Stimulated activated CD4-positive, alpha-beta T cell treated with anti-CD3 and anti-CD28 coated beads, Interleukin-1b, Interleukin-23, amount 100 ng/mL, for 4 hours (primary cell): ENCODE results near the gene DCTPP1.
A peak's percentile ranks its signal among the peaks of the same experiment; 100 is the strongest.
"Not testable (repeated sequence)": the region's sequence is repeated elsewhere in the genome, so short reads cannot be mapped to it uniquely, and the experiment has no call there.

Source experiments
- DNase-seq, 2 donors: peaks; one replicate each; pipeline ENCODE4 v3.0.0-alpha.2; 2020; ENCODE audit warnings: low read depth in 2 of 2

Gene DCTPP1

GRCh38 chr16:30414159-30414558, 15.7 kb downstream of the DCTPP1 start:
- DNase-seq = no peak

- DNase-seq = no peak
Observed at GRCh38 chr16:30413112-30413806, 16.6 kb downstream of the DCTPP1 start.

- DNase-seq = peak; percentile 90 to 96
Observed at GRCh38 chr16:30409125-30410060, 20.4 kb downstream of the DCTPP1 start.

DNA sequence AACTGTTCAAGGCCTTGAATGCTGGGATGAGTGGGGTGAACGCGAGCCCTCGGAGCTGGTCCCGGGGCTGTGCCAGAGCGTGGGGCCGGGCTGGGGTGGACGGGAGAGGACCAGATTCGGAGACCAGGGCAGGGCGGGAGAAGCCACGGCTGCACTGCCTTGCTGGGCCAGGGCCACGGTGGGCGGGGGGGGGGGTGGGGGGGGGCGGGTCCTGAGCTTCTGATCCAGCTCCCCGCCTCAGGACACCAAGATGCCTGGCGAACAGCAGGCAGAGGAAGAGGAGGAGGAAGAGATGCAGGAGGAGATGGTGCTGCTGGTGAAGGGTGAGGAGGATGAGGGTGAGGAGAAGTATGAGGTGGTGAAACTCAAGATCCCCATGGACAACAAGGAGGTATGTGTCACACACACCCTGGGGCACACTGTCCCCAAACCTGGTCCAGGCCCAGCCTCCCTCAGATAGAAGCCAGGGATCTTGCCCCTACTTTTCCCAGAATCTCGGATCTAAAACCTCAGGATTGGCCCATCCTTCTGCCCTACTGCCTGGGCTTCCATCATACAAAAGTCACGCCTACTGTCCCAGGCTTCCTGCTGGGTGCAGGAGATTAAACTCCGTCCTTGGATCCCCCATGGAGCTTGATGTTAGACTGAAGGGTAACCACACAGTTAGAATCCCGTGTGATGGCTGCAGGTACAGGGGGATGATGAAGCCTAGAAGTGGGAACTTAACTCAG, 21.9 kb downstream of the DCTPP1 start:
- no peak for DNase-seq

DNA sequence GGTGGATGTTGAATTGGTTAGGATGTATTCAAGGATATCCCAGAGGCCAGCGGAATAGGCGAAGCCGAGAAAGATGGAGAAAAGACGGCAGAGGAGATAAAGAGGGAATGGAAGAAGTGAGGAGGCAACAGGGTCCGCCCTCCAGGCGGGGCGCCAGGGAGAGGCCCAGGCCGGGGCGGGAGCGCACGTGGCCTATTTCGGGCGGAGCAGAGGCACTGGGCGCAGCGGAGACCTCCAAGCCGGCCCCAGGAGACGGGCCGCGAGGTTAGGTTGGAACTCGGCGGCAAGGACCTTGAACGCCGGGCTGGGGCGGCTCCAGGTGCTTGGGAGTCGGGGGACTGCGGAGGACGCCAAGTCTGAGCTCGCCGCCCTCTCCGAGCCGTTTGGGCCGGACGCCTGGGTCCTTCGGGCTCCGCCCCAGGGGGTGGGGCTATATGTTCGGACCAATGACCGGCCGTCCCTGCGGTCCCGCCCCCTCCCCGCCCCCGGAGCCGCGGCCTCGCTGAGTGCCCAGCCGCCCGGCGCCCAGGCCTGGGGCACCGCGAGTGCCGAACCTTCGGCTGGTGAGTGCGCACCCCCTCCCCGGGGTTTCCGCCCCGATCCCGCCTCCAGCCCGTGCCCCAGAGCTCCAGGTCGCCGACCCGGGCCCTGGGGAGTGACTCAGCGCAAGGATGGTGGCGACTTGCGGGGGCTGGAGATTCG, 22.6 kb downstream of the DCTPP1 start, which contains the start of gene ZNF771:
TSS of gene ZNF771 (plus strand) at position 505 of the 702 bp plus-strand sequence. CDS start 448 bp downstream, outside the sequence.
- peak; percentile 82 to 97 for DNase-seq

GRCh38 chr16:30406795-30407101, 23.1 kb downstream of the DCTPP1 start:
- DNase-seq = no peak

DNA sequence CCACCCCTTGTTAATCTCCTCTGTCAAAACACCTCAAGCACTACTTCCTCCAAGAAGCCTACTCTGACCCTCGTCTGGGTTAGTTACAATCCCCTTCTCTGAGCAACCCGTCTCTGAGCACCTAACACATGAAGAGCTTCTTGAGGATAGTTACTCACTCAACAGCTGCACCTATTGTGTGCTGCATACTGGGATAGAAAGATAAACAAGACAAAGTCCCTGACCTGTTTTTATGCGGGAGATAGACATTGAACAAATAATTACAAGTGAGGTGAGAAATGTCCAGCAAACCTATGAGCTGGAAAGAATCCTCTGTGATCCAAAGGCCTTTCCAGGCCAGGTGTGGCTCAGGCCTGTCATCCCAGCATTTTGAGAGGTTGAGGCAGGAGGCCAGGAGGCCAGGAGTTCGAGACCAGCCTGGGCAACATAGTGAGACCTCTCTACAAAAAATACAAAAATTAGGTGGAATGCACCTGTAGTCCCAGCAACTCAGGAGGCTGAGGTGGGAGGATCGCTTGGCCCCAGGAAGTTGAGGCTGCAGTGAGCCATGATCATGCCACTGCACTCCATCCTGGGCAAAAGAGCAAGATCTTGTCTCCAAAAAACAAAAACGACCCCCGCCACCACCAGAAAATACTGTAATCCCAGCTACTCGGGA, 27.9 kb downstream of the DCTPP1 start:
- no peak for DNase-seq

DNA sequence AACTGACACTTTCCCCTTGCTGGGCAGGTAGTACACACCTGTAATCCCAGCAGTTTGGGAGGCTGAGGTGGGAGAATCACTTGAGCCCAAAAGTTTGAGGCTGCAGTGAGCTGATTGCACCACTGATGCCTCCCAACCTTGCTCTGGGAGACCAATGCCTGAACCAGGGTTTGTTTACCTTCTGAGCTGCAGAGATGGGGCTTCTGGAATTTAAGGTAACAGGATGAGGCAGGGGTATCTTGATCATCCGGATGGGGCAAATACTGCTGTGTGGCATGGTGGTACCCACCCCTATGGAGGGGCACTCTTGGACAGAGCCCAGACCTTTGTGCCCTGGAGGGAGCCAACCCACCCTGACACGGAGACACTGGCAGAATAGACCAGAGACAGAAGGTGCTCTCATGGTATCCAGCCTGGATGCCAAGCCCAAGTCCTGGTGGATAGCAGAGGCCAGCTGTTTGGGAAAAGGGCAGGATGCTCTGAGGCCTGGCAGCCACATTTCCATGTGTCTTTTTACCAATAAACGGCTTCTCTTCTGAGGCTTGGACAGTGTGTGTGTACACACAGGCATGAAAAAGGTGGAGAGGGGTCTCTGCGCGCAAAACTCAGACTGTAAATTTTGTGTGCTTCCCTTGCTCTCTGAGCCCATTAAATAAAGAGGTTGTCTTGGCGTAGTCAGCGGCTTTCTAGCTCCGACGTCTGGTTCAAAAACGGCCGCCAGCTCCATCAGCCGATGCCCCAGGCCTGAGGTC, 30.2 kb downstream of the DCTPP1 start:
- no peak for DNase-seq

DNA sequence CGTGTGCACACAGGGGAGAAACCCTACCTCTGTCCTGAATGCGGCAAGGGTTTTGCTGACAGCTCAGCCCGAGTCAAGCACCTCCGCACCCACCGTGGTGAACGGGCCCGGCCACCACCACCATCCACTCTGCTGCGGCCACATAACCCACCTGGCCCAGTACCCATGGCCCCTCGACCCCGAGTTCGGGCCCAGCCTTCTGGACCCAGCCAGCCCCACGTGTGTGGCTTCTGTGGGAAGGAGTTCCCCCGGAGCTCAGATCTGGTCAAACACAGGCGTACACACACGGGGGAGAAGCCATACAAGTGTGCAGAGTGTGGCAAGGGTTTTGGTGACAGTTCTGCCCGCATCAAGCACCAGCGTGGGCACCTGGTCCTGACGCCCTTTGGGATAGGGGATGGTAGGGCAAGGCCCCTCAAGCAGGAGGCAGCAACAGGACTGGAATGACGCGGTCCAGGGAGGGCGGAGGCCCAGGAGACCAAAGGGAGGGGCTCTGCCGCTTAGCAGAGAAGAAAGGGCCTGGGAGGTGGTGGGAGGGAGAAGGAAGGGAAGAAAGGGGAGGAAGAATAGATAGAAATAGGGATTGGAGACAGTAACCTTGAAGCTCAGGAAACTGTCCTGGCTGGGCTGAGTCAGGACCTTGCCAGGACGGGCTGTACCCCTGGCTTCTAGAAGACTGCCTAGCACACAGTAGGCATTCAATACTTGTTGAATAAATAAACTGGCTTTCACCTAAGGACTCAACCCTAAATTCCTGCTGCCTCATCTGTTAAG, 31.0 kb downstream of the DCTPP1 start:
- DNase-seq = no peak

DNA sequence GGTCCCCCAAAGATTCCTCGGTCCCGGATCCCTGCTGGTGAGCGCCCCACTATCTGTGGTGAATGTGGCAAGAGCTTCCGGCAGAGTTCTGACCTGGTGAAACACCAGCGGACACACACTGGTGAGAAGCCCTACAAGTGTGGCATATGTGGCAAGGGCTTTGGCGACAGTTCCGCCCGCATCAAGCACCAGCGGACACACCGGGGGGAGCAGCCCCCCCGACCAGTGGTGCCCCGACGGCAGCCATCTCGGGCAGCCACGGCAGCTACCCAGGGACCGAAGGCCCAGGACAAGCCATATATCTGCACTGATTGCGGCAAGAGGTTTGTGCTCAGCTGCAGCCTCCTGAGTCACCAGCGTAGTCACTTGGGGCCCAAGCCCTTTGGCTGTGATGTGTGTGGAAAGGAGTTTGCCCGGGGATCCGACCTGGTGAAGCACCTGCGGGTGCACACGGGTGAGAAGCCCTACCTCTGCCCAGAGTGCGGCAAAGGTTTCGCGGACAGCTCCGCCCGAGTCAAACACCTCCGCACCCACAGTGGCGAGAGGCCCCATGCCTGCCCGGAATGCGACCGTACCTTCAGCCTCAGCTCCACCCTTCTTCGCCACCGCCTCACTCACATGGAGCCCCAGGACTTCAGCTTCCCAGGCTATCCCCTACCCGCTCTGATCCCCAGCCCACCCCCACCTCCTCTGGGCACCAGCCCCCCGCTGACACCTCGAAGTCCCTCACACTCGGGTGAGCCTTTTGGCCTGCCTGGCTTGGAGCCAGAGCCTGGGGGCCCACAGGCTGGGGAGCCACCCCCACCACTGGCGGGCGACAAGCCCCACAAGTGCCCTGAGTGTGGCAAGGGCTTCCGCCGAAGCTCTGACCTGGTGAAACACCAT, 31.8 kb downstream of the DCTPP1 start:
- DNase-seq = no peak

GRCh38 chr16:30397056-30397455, 32.8 kb downstream of the DCTPP1 start:
- no peak for DNase-seq

GRCh38 chr16:30396627-30397026, 33.2 kb downstream of the DCTPP1 start:
- not testable (repeated sequence) for DNase-seq

DNA sequence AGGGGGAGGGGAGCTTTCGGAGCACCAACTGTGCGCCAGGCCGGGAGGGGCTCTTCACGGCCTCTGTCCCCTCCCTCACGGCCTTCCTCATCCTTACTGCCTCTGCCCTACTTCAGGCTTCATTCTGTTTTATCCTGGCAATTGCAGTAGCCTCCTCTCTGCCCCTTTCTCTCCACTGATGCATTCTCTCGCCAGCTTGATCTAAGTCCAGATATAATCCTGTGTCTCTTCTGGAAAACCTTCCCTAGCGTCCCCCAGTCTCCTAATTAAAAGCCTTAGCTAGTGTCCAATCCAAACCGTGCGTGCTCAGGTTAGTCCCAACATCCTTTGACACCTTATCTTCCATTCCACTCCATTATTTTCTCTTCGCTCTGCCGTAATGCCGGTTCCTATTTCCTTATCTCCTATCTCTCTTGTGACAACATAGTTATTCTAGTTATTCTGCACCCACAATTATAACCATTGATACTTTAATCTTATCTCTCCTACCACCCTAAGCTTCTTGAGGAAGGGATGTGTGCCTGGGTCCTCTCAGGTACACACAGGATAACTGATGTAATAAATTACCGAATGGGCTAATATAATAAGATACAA, 33.7 kb downstream of the DCTPP1 start:
- DNase-seq = no peak

- peak; percentile 23 to 67 for DNase-seq
Observed at GRCh38 chr16:30395155-30395991, 34.5 kb downstream of the DCTPP1 start, which contains the start of gene ZNF48. Gene ZNF48 (plus strand): TSS chr16:30395420. CDS start chr16:30395795, 375 bp downstream.

- DNase-seq = no peak
Observed at GRCh38 chr16:30394592-30395154, 35.2 kb downstream of the DCTPP1 start.

- DNase-seq = no peak
Observed at GRCh38 chr16:30383521-30383920, 46.3 kb downstream of the DCTPP1 start.
